ENCODE results near the gene HFE.

The HFE gene

GRCh38 chr6:26105842-26106241, 18.6 kb downstream of the HFE start:
- Histone ChIP-seq H3K9me3 (ENCODE audit: insufficient read depth, low read length) (no peaks in the 10 kb centered on the region), H3K9me2 (replicated peaks; ENCODE audit: insufficient read depth, low read length) (no peaks in the 10 kb centered on the region), H3K27ac (ENCODE audit: low read depth, low read length) (no peak overlapping the region), H3K9ac (ENCODE audit: low read length) (no peak overlapping the region), H3F3A (ENCODE audit: insufficient read depth) (peaks cover 27% of the 10 kb centered on the region), H3K27me3 (ENCODE audit: low read length) (no peaks in the 10 kb centered on the region), H3K4me2 (ENCODE audit: low read depth, low read length, poor library complexity, severe bottlenecking) (no peak overlapping the region), H3K36me3 (ENCODE audit: low read length) (no peaks in the 10 kb centered on the region), H3K4me3 (ENCODE audit: insufficient read depth, low read length, poor library complexity, severe bottlenecking) (no peak overlapping the region), H4K20me1 (ENCODE audit: low read depth, low read length) (no peaks in the 10 kb centered on the region), H3K79me2 (ENCODE audit: insufficient read depth, low read length) (no peaks in the 10 kb centered on the region), H2AFZ (ENCODE audit: low read depth, low read length, severe bottlenecking) (no peak overlapping the region)
- TF ChIP-seq CTCF (IDR thresholded peaks at IDR 0.05; ENCODE audit: insufficient read depth, low read length, poor library complexity, severe bottlenecking) = no peak
- no peak for TF ChIP-seq EZH2phosphoT487 (conservative IDR thresholded peaks at IDR 0.05; ENCODE audit: low read length)

GRCh38 chr6:26107935-26108334, 20.7 kb downstream of the HFE start:
- Histone ChIP-seq H3K4me3 (ENCODE audit: insufficient read depth, low read length, poor library complexity, severe bottlenecking) (no peak overlapping the region), H3F3A (ENCODE audit: insufficient read depth) (peaks cover 27% of the 10 kb centered on the region), H2AFZ (ENCODE audit: low read depth, low read length, severe bottlenecking) (no peak overlapping the region), H3K79me2 (ENCODE audit: insufficient read depth, low read length) (no peaks in the 10 kb centered on the region), H3K9ac (ENCODE audit: low read length) (no peak overlapping the region), H3K9me3 (ENCODE audit: insufficient read depth, low read length) (no peaks in the 10 kb centered on the region), H3K9me2 (replicated peaks; ENCODE audit: insufficient read depth, low read length) (no peaks in the 10 kb centered on the region), H4K20me1 (ENCODE audit: low read depth, low read length) (no peaks in the 10 kb centered on the region), H3K27ac (ENCODE audit: low read depth, low read length) (no peak overlapping the region), H3K4me2 (ENCODE audit: low read depth, low read length, poor library complexity, severe bottlenecking) (no peak overlapping the region), H3K36me3 (ENCODE audit: low read length) (no peaks in the 10 kb centered on the region), H3K27me3 (ENCODE audit: low read length) (no peaks in the 10 kb centered on the region)
- TF ChIP-seq EZH2phosphoT487 (conservative IDR thresholded peaks at IDR 0.05; ENCODE audit: low read length) (no peak), CTCF (IDR thresholded peaks at IDR 0.05; ENCODE audit: insufficient read depth, low read length, poor library complexity, severe bottlenecking) (no peak)

GRCh38 chr6:26109772-26110171, 22.5 kb downstream of the HFE start:
- Histone ChIP-seq H3K4me2 (ENCODE audit: low read depth, low read length, poor library complexity, severe bottlenecking) (no peak overlapping the region), H3K9ac (ENCODE audit: low read length) (no peak overlapping the region), H3K27me3 (ENCODE audit: low read length) (no peaks in the 10 kb centered on the region), H3F3A (ENCODE audit: insufficient read depth) (peaks cover 12% of the 10 kb centered on the region; the same call in 1 of the 2 replicates), H2AFZ (ENCODE audit: low read depth, low read length, severe bottlenecking) (no peak overlapping the region), H3K79me2 (ENCODE audit: insufficient read depth, low read length) (no peaks in the 10 kb centered on the region), H3K9me2 (replicated peaks; ENCODE audit: insufficient read depth, low read length) (no peaks in the 10 kb centered on the region), H4K20me1 (ENCODE audit: low read depth, low read length) (no peaks in the 10 kb centered on the region), H3K27ac (ENCODE audit: low read depth, low read length) (no peak overlapping the region), H3K4me3 (ENCODE audit: insufficient read depth, low read length, poor library complexity, severe bottlenecking) (no peak overlapping the region), H3K9me3 (ENCODE audit: insufficient read depth, low read length) (no peaks in the 10 kb centered on the region), H3K36me3 (ENCODE audit: low read length) (no peaks in the 10 kb centered on the region)
- TF ChIP-seq EZH2phosphoT487 (conservative IDR thresholded peaks at IDR 0.05; ENCODE audit: low read length) = no peak
- no peak for TF ChIP-seq CTCF (IDR thresholded peaks at IDR 0.05; ENCODE audit: insufficient read depth, low read length, poor library complexity, severe bottlenecking)

Data from SU-DHL-6 (cell line).